Islet of Langerhans (tissue), 1 donor: ENCODE data around the gene TBX4.
"Not testable (repeated sequence)": the region's sequence is repeated elsewhere in the genome, so short reads cannot be mapped to it uniquely, and the experiment has no call there.

Source experiments
- FAIRE-seq: peaks from one replicate; lab custom pipeline; 2011; peaks lifted over from hg19 to GRCh38; lab: Jason Lieb, UNC

Gene TBX4

GRCh38 chr17:61431594-61432311, 20.5 kb upstream of the TBX4 start:
- FAIRE-seq: no peak

GRCh38 chr17:61436273-61436672, 15.9 kb upstream of the TBX4 start:
- FAIRE-seq: no peak

- FAIRE-seq: no peak
Measured at GRCh38 chr17:61436995-61437704, 15.1 kb upstream of the TBX4 start.

DNA sequence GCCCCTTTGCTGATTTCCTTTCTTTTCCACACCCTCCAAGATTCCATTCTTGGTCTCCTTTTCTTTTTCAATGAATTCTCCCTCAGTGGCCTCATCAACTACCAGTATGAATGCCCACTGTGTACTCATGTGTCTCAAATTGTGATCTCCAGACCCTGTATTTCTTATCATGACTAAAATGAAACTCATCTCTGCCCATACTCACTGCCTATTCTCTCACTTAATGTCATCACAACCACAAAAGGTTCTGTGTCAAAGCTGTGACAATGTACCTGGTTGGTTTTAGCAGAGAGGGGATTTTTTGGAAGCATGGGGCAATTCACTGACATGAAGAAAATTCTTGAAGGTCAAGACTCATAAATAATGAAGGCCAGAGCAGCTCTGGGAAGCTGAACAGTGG, 11.5 kb upstream of the TBX4 start:
- no peak for FAIRE-seq

- FAIRE-seq: not testable (repeated sequence)
Measured at GRCh38 chr17:61441507-61441906, 10.7 kb upstream of the TBX4 start.

- FAIRE-seq: no peak
Measured at GRCh38 chr17:61442136-61442775, 10.0 kb upstream of the TBX4 start.

GRCh38 chr17:61442878-61443474, 9.2 kb upstream of the TBX4 start:
- FAIRE-seq: no peak

GRCh38 chr17:61443475-61443882, 8.7 kb upstream of the TBX4 start:
- no peak for FAIRE-seq

GRCh38 chr17:61444075-61444474, 8.1 kb upstream of the TBX4 start:
- FAIRE-seq: no peak

- FAIRE-seq: no peak
Measured at GRCh38 chr17:61444831-61445230, 7.4 kb upstream of the TBX4 start.

DNA sequence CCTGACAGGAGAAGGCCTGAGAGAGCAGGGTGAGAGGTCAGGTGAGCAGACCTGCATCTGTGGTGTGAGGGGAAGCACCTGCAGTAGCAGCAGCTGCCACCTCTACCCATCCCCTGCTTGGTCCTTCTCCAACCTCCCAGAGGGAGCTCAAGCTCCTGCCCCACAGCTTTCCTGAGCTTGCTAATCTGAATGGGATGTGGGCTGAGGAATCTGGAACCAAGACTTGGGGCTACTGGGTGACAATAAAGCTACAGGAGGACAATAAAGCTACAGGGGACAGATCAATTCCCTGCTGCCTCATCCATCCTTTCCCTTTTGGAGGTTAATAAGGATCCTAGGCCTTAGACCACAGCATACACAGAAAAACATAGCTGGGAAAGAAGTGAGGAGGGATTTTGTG, 4.9 kb upstream of the TBX4 start:
- no peak for FAIRE-seq

- no peak for FAIRE-seq
Measured at GRCh38 chr17:61448042-61448441, 4.2 kb upstream of the TBX4 start.

GRCh38 chr17:61449140-61449539, 3.1 kb upstream of the TBX4 start:
- not testable (repeated sequence) for FAIRE-seq

- FAIRE-seq: no peak
Measured at GRCh38 chr17:61449707-61450640, 2.2 kb upstream of the TBX4 start.

GRCh38 chr17:61450641-61451537, 1.3 kb upstream of the TBX4 start:
- no peak for FAIRE-seq

- no peak for FAIRE-seq
Measured at GRCh38 chr17:61451538-61452300, 503 bp upstream of the TBX4 start.

GRCh38 chr17:61453566-61454380, 1.6 kb downstream of the TBX4 start:
- FAIRE-seq: peak; percentile 45

- no peak for FAIRE-seq
Measured at GRCh38 chr17:61454381-61455323, 2.4 kb downstream of the TBX4 start.
